ENCODE measurements around the gene ACOXL.
A peak's percentile ranks its signal among the peaks of the same experiment; 100 is the strongest.

Gene ACOXL

DNA sequence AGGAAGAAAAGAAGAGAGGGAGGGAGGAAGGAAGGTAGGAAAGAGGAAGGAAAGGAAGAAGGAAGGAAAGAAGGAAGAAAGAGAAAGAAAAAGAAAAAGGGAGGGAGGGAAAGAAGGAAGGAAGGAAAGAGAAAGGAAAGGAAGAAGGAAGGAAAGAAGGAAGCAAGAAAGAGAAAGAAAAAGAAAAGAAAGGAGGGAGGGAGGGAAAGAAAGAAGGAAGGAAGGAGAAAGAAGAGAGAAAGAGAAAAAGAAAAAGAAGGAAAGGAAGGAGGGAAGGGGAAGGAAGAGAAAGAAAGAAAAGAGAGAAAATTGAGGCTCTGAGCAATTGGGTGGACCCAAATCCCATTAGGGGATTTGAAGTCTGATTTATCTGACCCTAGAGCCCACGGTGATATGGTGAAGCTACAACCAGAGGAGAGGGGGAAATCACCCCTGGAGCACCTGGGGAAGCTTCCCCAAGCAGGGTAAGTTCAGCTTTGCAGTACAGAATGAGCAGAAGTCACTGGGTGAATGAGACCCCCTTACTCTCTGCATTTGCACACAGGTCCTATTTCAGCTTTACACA, 210.8 kb downstream of the ACOXL start:
- Mint-ChIP-seq H3K4me3 (no peak overlapping the region), H3K36me3 (ENCODE audit: low read depth) (no peaks in the 10 kb centered on the region), H3K4me1 (peaks cover 9% of the 10 kb centered on the region), H3K9me3 (peaks cover 13% of the 10 kb centered on the region), H3K27me3 (ENCODE audit: low read depth, poor library complexity) (peaks cover 7% of the 10 kb centered on the region), H3K27ac (no peak overlapping the region)
- TF ChIP-seq, protein P1, sequence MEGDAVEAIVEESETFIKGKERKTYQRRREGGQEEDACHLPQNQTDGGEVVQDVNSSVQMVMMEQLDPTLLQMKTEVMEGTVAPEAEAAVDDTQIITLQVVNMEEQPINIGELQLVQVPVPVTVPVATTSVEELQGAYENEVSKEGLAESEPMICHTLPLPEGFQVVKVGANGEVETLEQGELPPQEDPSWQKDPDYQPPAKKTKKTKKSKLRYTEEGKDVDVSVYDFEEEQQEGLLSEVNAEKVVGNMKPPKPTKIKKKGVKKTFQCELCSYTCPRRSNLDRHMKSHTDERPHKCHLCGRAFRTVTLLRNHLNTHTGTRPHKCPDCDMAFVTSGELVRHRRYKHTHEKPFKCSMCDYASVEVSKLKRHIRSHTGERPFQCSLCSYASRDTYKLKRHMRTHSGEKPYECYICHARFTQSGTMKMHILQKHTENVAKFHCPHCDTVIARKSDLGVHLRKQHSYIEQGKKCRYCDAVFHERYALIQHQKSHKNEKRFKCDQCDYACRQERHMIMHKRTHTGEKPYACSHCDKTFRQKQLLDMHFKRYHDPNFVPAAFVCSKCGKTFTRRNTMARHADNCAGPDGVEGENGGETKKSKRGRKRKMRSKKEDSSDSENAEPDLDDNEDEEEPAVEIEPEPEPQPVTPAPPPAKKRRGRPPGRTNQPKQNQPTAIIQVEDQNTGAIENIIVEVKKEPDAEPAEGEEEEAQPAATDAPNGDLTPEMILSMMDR (IDR thresholded peaks at IDR 0.05): no peak
- no peak for DNase-seq

DNA sequence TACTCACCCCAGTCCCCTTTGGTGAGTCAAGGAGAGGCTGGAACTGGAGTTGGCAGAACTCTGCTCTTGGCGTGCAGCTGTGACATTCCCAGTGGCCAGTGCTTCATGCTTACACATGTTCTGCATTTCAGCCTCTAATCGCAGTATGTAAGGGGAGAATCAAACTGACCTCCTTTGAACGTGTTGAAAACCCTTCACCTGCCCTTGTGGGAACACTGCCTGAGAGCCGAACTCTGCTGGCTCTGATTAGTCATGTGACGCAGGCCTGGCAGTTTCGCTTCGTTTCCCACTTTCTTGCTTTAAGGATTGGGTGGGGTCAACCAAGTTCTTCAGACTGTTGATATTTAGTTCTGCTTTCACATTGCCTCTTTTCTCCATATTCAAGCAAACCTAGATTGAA, 214.5 kb downstream of the ACOXL start:
- Mint-ChIP-seq H3K4me1 (peaks cover 5% of the 10 kb centered on the region), H3K27ac (no peak overlapping the region), H3K36me3 (ENCODE audit: low read depth) (no peaks in the 10 kb centered on the region), H3K27me3 (ENCODE audit: low read depth, poor library complexity) (peaks cover 12% of the 10 kb centered on the region), H3K9me3 (peaks cover 13% of the 10 kb centered on the region), H3K4me3 (no peak overlapping the region)
- DNase-seq: no peak
- TF ChIP-seq, protein P1 (IDR thresholded peaks at IDR 0.05): no peak

DNA sequence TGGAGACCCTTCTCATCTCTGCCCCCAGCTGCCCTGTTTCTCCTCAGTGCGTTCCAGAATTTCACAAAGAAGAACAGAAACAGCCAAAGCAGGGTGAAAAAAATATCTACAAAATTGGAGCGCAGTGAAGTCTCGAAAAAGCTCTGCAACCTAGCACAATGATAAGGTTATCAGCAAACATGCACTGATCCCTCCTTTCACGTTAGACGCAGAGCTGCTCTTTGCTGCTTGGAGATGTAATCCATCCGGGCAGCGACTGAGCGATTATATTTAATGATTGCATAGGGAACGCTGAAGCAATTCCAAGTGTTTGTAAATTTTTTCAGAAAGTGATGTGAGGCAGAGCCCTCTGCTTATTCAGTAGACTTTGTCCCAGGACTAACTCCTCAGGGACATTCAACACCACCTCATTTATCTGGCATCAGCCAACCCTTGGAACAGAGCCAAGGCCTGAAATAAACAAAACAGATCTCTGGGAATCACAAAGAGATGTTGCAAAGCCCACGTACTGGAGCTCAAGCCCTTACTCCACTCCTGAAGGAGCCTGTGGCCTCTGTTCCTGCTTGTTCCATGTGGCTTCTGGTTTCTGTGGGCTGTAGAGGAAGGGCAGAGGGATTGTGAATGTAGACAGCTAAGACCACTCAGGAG, 215.8 kb downstream of the ACOXL start:
- H3K9me3 Mint-ChIP-seq: peaks cover 13% of the 10 kb centered on the region
- TF ChIP-seq, protein P1 (IDR thresholded peaks at IDR 0.05): no peak
- no peak overlapping the region for H3K27ac Mint-ChIP-seq
- no peaks in the 10 kb centered on the region for H3K36me3 Mint-ChIP-seq (ENCODE audit: low read depth)
- peaks cover 5% of the 10 kb centered on the region for H3K4me1 Mint-ChIP-seq
- peaks cover 12% of the 10 kb centered on the region for H3K27me3 Mint-ChIP-seq (ENCODE audit: low read depth, poor library complexity)
- H3K4me3 Mint-ChIP-seq: no peak overlapping the region
- no peak for DNase-seq

DNA sequence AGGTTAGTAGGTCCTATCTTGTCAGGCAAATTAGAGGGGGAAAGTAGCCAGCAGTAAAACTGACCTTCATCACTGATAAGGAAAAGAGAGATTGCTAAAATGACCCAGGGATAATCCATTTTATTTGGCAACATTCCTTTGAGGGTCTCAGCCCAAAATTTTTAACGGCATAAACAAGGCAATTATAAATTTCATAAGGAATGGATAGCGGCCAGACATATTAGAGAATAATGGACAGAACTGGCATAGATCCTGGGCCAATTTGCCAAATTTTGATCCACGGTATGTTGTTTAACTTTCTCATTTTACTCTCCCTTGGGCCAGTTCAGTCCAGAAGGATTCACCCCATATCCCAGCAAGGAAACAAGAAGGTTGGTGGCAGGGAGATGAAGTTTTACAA, 217.9 kb downstream of the ACOXL start:
- Mint-ChIP-seq H3K27me3 (ENCODE audit: low read depth, poor library complexity) (peaks cover 17% of the 10 kb centered on the region), H3K9me3 (peaks cover 13% of the 10 kb centered on the region), H3K4me1 (peaks cover 9% of the 10 kb centered on the region), H3K4me3 (no peak overlapping the region), H3K27ac (no peak overlapping the region), H3K36me3 (ENCODE audit: low read depth) (no peaks in the 10 kb centered on the region)
- TF ChIP-seq, protein P1 (IDR thresholded peaks at IDR 0.05): no peak
- no peak for DNase-seq

DNA sequence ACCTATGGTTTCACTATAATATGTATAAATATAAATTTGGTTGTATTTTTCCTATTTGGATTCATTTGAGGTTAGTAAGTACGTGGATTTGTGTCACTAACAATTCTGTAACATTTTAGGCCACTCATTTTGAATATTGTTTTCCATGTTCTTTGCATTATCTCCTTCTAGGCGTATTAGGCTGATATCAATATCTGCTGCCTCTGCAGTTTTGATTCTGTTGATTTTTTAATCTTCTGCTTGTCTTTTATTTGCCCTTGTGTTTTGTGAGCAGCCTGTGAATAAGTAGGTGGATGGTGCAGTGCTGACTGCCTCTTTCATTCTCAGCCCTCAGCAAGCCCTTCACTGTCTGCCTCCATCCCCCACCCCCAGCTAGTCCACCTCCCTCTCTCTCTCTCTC, 222.7 kb downstream of the ACOXL start:
- Mint-ChIP-seq H3K27ac (peak overlapping the region; percentile 64), H3K27me3 (ENCODE audit: low read depth, poor library complexity) (peaks cover 20% of the 10 kb centered on the region)
- no peak for DNase-seq

More for the DNA sequence above, 222.7 kb downstream of the ACOXL start:
- Mint-ChIP-seq H3K36me3 (ENCODE audit: low read depth) (no peaks in the 10 kb centered on the region), H3K9me3 (no peaks in the 10 kb centered on the region), H3K4me1 (peaks cover 28% of the 10 kb centered on the region), H3K4me3 (no peak overlapping the region)
- TF ChIP-seq, protein P1 (IDR thresholded peaks at IDR 0.05): no peak

Measured in nephron progenitor cell (in vitro differentiated cells).